ENCODE data around the gene CD40.

DNA sequence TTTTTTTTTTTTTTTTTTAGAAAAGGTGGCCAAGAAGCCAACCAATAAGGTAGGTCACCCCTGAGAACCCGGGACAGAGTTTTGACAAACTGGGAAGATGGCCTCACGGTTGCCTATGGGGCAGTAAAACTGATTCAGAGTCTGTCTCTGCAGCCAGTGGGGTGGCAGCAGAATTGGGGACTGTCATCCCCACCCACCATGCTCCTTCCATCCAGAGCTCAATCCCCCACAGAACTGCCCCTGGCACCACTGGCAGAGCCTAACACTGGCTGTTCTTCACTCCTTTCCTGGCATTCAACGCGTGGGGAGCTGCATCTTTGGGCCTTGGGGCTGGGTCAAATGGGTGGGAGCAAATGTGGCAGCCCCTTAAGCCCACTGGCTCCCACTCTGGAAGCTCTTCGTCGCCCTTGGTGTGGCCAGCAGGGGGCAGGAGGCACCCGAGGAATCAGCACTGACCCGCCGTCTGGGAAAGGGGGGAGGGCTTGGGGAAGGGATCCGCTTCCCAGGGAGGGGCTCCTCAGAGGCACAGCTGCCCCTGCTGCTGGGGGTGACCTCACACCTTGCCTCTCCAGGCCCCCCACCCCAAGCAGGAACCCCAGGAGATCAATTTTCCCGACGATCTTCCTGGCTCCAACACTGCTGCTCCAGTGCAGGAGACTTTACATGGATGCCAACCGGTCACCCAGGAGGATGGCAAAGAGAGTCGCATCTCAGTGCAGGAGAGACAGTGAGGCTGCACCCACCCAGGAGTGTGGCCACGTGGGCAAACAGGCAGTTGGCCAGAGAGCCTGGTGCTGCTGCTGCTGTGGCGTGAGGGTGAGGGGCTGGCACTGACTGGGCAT lies 10.4 kb downstream of the CD40 start:
- peak; percentile 34; the same call in 1 of the 2 replicates for TF ChIP-seq POLR2A (IDR thresholded peaks at IDR 0.05; ENCODE audit: low read depth, low read length)
- peak; percentile 60 for TF ChIP-seq POLR2AphosphoS5 (IDR thresholded peaks at IDR 0.05; ENCODE audit: low read depth, low read length)

All from GM12891 (cell line).